Lower leg skin (tissue), 4 donors: ENCODE data around the gene AP2A1. TPM values are rescaled to one million over a fixed set of nuclear protein-coding genes. Genes with fewer than 3 reads are reported as not detected.

Source experiments
- DNase-seq, 2 donors: peaks; one replicate each; pipeline ENCODE4 v3.0.0-alpha.2; 2019; ENCODE audit warnings: low spot score in 2 of 2
- H3K4me3 ChIP-seq: fragments of 200-600 bp; sonication (generic); 2 replicates; pipeline ENCODE4 v1.5.1; 2017; ENCODE audit warnings: mild to moderate bottlenecking, low read depth; ENCODE audit not compliant: poor library complexity, severe bottlenecking
- CTCF ChIP-seq, 3 donors: fragments of 450-650 bp; IDR thresholded peaks; one replicate each; pipeline ENCODE4 v1.5.1; 2016; ENCODE audit warnings: antibody characterized with exemption in 3 of 3, mild to moderate bottlenecking in 3 of 3, moderate library complexity in 2 of 3
- POLR2A ChIP-seq, 2 donors: fragments of 450-650 bp; IDR thresholded peaks; one replicate each; pipeline ENCODE4 v1.6.1; 2016 to 2017; ENCODE audit warnings: antibody characterized with exemption in 2 of 2, mild to moderate bottlenecking in 1 of 2, moderate library complexity in 1 of 2
- WGBS, 2 donors: methylation state at CpG; one replicate each; pipeline ENCODE4 v1.1.5; 2018; 5-methylcytosine and 5-hydroxymethylcytosine counted together
- intact Hi-C: fragments of 100-400 bp; cut with DNase I; formaldehyde crosslinking; loops from one replicate; pipeline ENCODE4 v1.15.0; 2023; ENCODE audit warnings: low total_unique reads
- total RNA-seq, 4 donors: library from RNA; depleted of rRNA; stranded (reverse); fragments of >200 nt; gene quantifications; one replicate each; pipeline ENCODE4 v1.1.0, GENCODE V29; 2016

AP2A1 gene
- total RNA-seq, 4 donors from 2014 or later = 112 to 123 (median 116) TPM

- intact Hi-C loops = no loop called here
- DNase-seq = no peak
- WGBS, 2 donors = 74 to 80% methylated on average over 7 of the region's 7 CpGs
- no peak overlapping the region for H3K4me3 ChIP-seq
- TF ChIP-seq POLR2A (IDR thresholded peaks at IDR 0.05) (no peak), CTCF (IDR thresholded peaks at IDR 0.05) (no peak)
Measured at GRCh38 chr19:49781394-49781793, 14.6 kb downstream of the AP2A1 start.

GRCh38 chr19:49782515-49782914 is 15.7 kb downstream of the AP2A1 start:
- no peak overlapping the region for H3K4me3 ChIP-seq
- intact Hi-C loops = no loop called here
- TF ChIP-seq POLR2A (IDR thresholded peaks at IDR 0.05) = no peak
- no peak for TF ChIP-seq CTCF (IDR thresholded peaks at IDR 0.05)
- WGBS, 2 donors = 96% methylated on average over 14 to 18 of the region's 18 CpGs
- DNase-seq = no peak

DNA sequence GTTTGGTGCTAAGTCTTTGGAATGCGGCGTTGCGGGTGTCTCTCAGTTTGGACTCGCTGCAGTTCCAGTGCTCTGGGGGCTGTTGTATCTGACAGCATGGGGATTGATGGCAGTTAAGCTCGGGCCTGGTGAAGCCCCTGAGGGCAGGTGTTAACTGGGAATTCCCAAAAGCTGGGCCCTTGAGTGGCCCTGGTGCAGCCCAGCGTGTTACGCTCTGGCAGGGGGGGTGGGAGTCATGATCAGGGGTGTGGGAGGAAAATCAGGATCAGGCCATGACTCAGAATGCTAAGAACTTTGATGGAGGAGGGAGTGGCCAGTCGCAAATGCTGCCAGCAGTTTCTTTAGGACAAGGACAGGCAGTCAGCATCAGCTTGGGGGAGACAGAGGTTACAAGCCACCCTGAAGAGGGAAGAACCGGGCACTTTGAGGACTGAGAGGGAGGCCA is 19.6 kb downstream of the AP2A1 start:
- no peak for DNase-seq
- intact Hi-C loops = no loop called here
- WGBS, 2 donors = 51 to 53% methylated on average over 9 of the region's 9 CpGs
- H3K4me3 ChIP-seq = no peak overlapping the region
- TF ChIP-seq POLR2A (IDR thresholded peaks at IDR 0.05) (no peak), CTCF (IDR thresholded peaks at IDR 0.05) (no peak)

DNA sequence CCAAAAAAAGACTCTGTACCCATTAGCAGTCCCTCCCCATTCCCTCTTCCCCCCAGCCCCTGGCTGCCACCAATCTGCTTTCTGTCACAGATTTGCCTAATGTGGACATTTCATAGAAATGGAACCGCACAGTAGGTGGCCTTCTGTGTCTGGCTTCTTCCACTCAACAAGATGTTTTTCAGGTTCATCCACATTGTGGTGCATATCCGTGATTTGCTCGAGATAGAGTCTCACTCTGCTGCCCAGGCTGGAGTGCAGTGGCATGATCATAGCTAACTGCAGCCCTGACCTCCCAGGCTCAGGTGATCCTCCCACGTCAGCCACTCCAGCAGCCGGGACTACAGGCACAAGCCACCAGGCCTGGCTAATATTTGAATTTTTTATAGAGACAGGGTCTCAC is 20.9 kb downstream of the AP2A1 start:
- no peak overlapping the region for H3K4me3 ChIP-seq
- DNase-seq = no peak
- intact Hi-C loops = no loop called here
- TF ChIP-seq POLR2A (IDR thresholded peaks at IDR 0.05) (no peak), CTCF (IDR thresholded peaks at IDR 0.05) (no peak)
- 67 to 73% methylated on average over 5 of the region's 5 CpGs for WGBS, 2 donors

GRCh38 chr19:49788857-49789256 is 22.1 kb downstream of the AP2A1 start:
- WGBS, 2 donors = 68 to 77% methylated on average over 10 of the region's 10 CpGs
- TF ChIP-seq POLR2A (IDR thresholded peaks at IDR 0.05) (no peak), CTCF (IDR thresholded peaks at IDR 0.05) (no peak)
- no peak for DNase-seq
- intact Hi-C loops = no loop called here
- no peak overlapping the region for H3K4me3 ChIP-seq

GRCh38 chr19:49790866-49791265 is 24.1 kb downstream of the AP2A1 start:
- intact Hi-C loops = no loop called here
- no peak for DNase-seq
- TF ChIP-seq CTCF (IDR thresholded peaks at IDR 0.05) = no peak
- 68 to 76% methylated on average over 9 of the region's 9 CpGs for WGBS, 2 donors
- H3K4me3 ChIP-seq = no peak overlapping the region
